Kidney (tissue), 14 donors: Measurements from ENCODE around the gene EXOC3. TPM values are rescaled to one million over a fixed set of nuclear protein-coding genes. Genes with fewer than 3 reads are reported as not detected.

Source experiments
- DNase-seq, 5 donors: peaks; one replicate each; pipeline ENCODE4 v3.0.0-alpha.2; 2013 to 2020
- FAIRE-seq: peaks from 2 replicates; lab custom pipeline; 2012; peaks lifted over from hg19 to GRCh38; lab: Jason Lieb, UNC
- H3K27ac ChIP-seq, 2 donors: one replicate each; pipeline ENCODE4 v1.7.0; 2013; ENCODE audit warnings: low read depth in 2 of 2, low read length in 2 of 2, inconsistent platforms in 1 of 2
- H3K27me3 ChIP-seq: one replicate; pipeline ENCODE4 v1.7.1; 2013; ENCODE audit warnings: low read length, inconsistent platforms; ENCODE audit not compliant: control insufficient read depth, insufficient read depth
- H3K36me3 ChIP-seq, 3 donors: one replicate each; pipeline versions ENCODE4 v1.7.0 to v1.7.1; 2013; ENCODE audit warnings: low read length in 3 of 3, control low read depth in 1 of 3, inconsistent platforms in 1 of 3; ENCODE audit not compliant: insufficient read depth in 3 of 3, control insufficient read depth in 2 of 3
- H3K4me1 ChIP-seq, 3 donors: one replicate each; pipeline versions ENCODE4 v1.7.0 to v1.7.1; 2013; ENCODE audit warnings: low read length in 3 of 3, inconsistent platforms in 1 of 3, low read depth in 1 of 3; ENCODE audit not compliant: control insufficient read depth in 2 of 3, insufficient read depth in 2 of 3
- H3K4me3 ChIP-seq, 3 donors: one replicate each; pipeline versions ENCODE4 v1.7.0 to v1.8.1; 2013; ENCODE audit warnings: low read length in 3 of 3, control low read depth in 1 of 3, inconsistent platforms in 1 of 3
- H3K9ac ChIP-seq, 3 donors: one replicate each; pipeline versions ENCODE4 v1.7.0 to v1.7.1; 2013; ENCODE audit warnings: low read length in 3 of 3, control low read depth in 1 of 3, inconsistent platforms in 1 of 3
- H3K9me3 ChIP-seq, 3 donors: one replicate each; pipeline versions ENCODE4 v1.7.0 to v1.7.1; 2013; ENCODE audit warnings: low read length in 3 of 3, control low read depth in 1 of 3, inconsistent platforms in 1 of 3; ENCODE audit not compliant: control insufficient read depth in 2 of 3, insufficient read depth in 1 of 3
- CTCF ChIP-seq: IDR thresholded peaks from 3 replicates; pipeline ENCODE4 v1.5.1; 2012; ENCODE audit warnings: mild to moderate bottlenecking, moderate library complexity, borderline replicate concordance; ENCODE audit not compliant: insufficient read depth; ENCODE audit errors: extremely low read depth
- intact Hi-C: fragments of 100-400 bp; cut with DNase I; formaldehyde crosslinking; loops from one replicate; pipeline ENCODE4 v1.11.1; 2022
- polyA plus RNA-seq: library from polyadenylated mRNA; stranded (reverse); fragments of 350-450 nt; fragmentation: Illumina TruSeq; extraction: RNeasy Lipid Tissue Mini Kit (QIAGEN cat#74804); gene quantifications from one replicate; pipeline ENCODE4 v1.2.3, GENCODE V29; 2014; ENCODE audit warnings: low read depth, low replicate concordance; ENCODE audit not compliant: insufficient read depth
- total RNA-seq: library from RNA; stranded (reverse); fragmentation: NEBNext Ultra II Directional; extraction: Animal tissue kit (Norgen Biotek cat#: 25700); gene quantifications from one replicate; pipeline ENCODE4 v1.2.1, GENCODE V29; 2021
- donor health status: control.
- donor health status: control.
- donor health status: control.
- donor health status: control.
- donor health status: control.
- donor health status: DM: yes; HTN: yes; CAD: no.
- donor health status: Normal renal cell carcinoma (clear cell type).

Gene EXOC3
- total and polyA plus RNA-seq, 2 donors from 2014 or later = 40.5 to 71.5 TPM

- Histone ChIP-seq H3K27ac (no peak overlapping the region), H3K36me3 (peaks cover 0 to 4% (median 0%) of the 10 kb centered on the region in 3 donors), H3K9me3 (no peaks in the 10 kb centered on the region), H3K4me1 (no peaks in the 10 kb centered on the region), H3K4me3 (no peak overlapping the region), H3K9ac (no peak overlapping the region), H3K27me3 (no peaks in the 10 kb centered on the region)
- intact Hi-C loops = no loop called here
- DNase-seq (no peak), FAIRE-seq (no peak)
- no peak for TF ChIP-seq CTCF
Observed at GRCh38 chr5:489689-490080, 46.7 kb downstream of the EXOC3 start.

GRCh38 chr5:490116-491106, 47.4 kb downstream of the EXOC3 start:
- no peak overlapping the region for H3K27ac ChIP-seq
- no peaks in the 10 kb centered on the region for H3K4me1 ChIP-seq
- intact Hi-C loops = no loop called here
- H3K9me3 ChIP-seq = no peaks in the 10 kb centered on the region
- no peak overlapping the region for H3K9ac ChIP-seq
- H3K4me3 ChIP-seq = no peak overlapping the region
- no peak for TF ChIP-seq CTCF
- no peaks in the 10 kb centered on the region for H3K27me3 ChIP-seq
- H3K36me3 ChIP-seq = no peaks in the 10 kb centered on the region
- DNase-seq = peak in 1 of 5 donors; percentile 55
- no peak for FAIRE-seq

GRCh38 chr5:491119-491855, 48.3 kb downstream of the EXOC3 start:
- DNase-seq (no peak), FAIRE-seq (no peak)
- no peak overlapping the region for H3K27ac ChIP-seq
- H3K27me3 ChIP-seq = no peaks in the 10 kb centered on the region
- no peak overlapping the region for H3K4me3 ChIP-seq
- no peak overlapping the region for H3K9ac ChIP-seq
- no peaks in the 10 kb centered on the region for H3K9me3 ChIP-seq
- H3K36me3 ChIP-seq = no peaks in the 10 kb centered on the region
- intact Hi-C loops = no loop called here
- no peaks in the 10 kb centered on the region for H3K4me1 ChIP-seq
- TF ChIP-seq CTCF = no peak
